HepG2 (cell line): Measurements from ENCODE around the gene NARF. TPM values are rescaled to one million over a fixed set of nuclear protein-coding genes. Genes with fewer than 3 reads are reported as not detected.

Source experiments
- GATAD2A ChIP-seq: IDR thresholded peaks from 2 replicates; pipeline ENCODE4 v1.6.1; 2016
- HOXA3 ChIP-seq: sonication (generic); formaldehyde crosslinking; IDR thresholded peaks from 2 replicates; pipeline ENCODE4 v1.5.0; 2020; ENCODE audit warnings: missing genetic modification reagents
- NAIF1 ChIP-seq: sonication (generic); formaldehyde crosslinking; IDR thresholded peaks from 2 replicates; pipeline ENCODE4 v1.5.0; 2020; ENCODE audit warnings: mild to moderate bottlenecking, missing genetic modification reagents, borderline replicate concordance
- TCF7 ChIP-seq: sonication (generic); IDR thresholded peaks from 2 replicates; pipeline ENCODE4 v1.6.1; 2016; ENCODE audit warnings: antibody characterized with exemption, low read depth
- TRIM24 ChIP-seq: sonication (generic); formaldehyde crosslinking; IDR thresholded peaks from 2 replicates; pipeline ENCODE4 v1.8.0; 2022; ENCODE audit warnings: mild to moderate bottlenecking, missing genetic modification reagents
- ZNF121 ChIP-seq: sonication (generic); formaldehyde crosslinking; IDR thresholded peaks from 2 replicates; pipeline ENCODE4 v1.5.0; 2020; ENCODE audit warnings: mild to moderate bottlenecking, missing genetic modification reagents
- ZNF20 ChIP-seq: sonication (generic); formaldehyde crosslinking; IDR thresholded peaks from 2 replicates; pipeline ENCODE4 v1.4.0; 2020; ENCODE audit warnings: mild to moderate bottlenecking, moderate library complexity, missing genetic modification reagents
- ZNF33B ChIP-seq: sonication (generic); formaldehyde crosslinking; IDR thresholded peaks from 2 replicates; pipeline ENCODE4 v1.5.1; 2020; ENCODE audit warnings: mild to moderate bottlenecking, missing genetic modification reagents
- ZNF562 ChIP-seq: sonication (generic); formaldehyde crosslinking; IDR thresholded peaks from 2 replicates; pipeline ENCODE4 v1.8.0; 2022; ENCODE audit warnings: missing genetic modification reagents, borderline replicate concordance
- polyA plus RNA-seq, 8 experiments: library from polyadenylated mRNA; depleted of rRNA in 3 of 8; stranded (reverse) in 7 of 8; unstranded in 1 of 8; fragments of >200 nt; fragmentation: Illumina TruSeq in 4 of 8; extraction: Trizol in 4 of 8; gene quantifications; 2 replicates each; pipeline versions ENCODE4 v1.2.1 to v1.2.3, GENCODE V29; 2011 to 2016; ENCODE audit warnings: low read depth in 4 of 8, missing spikeins in 1 of 8, mixed read lengths in 1 of 8; ENCODE audit not compliant: insufficient read depth in 1 of 8
- total RNA-seq, 5 experiments: library from RNA; depleted of rRNA; stranded (reverse); fragments of >200 nt; fragmentation: Illumina TruSeq; extraction: Trizol; gene quantifications; 2 replicates each; pipeline ENCODE4 v1.2.3, GENCODE V29; 2016; ENCODE audit warnings: low read depth in 1 of 5
- TF ChIP-seq, protein P1 (sequence below): sonication (generic); formaldehyde crosslinking; IDR thresholded peaks from 2 replicates; pipeline ENCODE4 v1.4.0; 2020; ENCODE audit warnings: mild to moderate bottlenecking, missing genetic modification reagents
- TF ChIP-seq, protein P2 (sequence below): sonication (generic); formaldehyde crosslinking; IDR thresholded peaks from 2 replicates; pipeline ENCODE4 v1.5.0; 2020; ENCODE audit warnings: mild to moderate bottlenecking, missing genetic modification reagents
- TF ChIP-seq, protein P3 (sequence below): sonication (generic); formaldehyde crosslinking; conservative IDR thresholded peaks from 2 replicates; pipeline ENCODE4 v1.8.0; 2022; ENCODE audit warnings: low read depth, missing genetic modification reagents
- TF ChIP-seq, protein P4 (sequence below): sonication (generic); formaldehyde crosslinking; IDR thresholded peaks from 2 replicates; pipeline ENCODE4 v1.8.1; 2023; ENCODE audit warnings: mild to moderate bottlenecking, missing genetic modification reagents, borderline replicate concordance
- TF ChIP-seq, protein P5 (sequence below): sonication (generic); formaldehyde crosslinking; IDR thresholded peaks from 2 replicates; pipeline ENCODE4 v1.4.0; 2020; ENCODE audit warnings: missing genetic modification reagents
- TF ChIP-seq, protein P6 (sequence below): sonication (generic); formaldehyde crosslinking; IDR thresholded peaks from one replicate; pipeline ENCODE4 v1.5.1; 2020; ENCODE audit warnings: mild to moderate bottlenecking, missing genetic modification reagents; ENCODE audit errors: not compliant biosample characterization

The NARF gene
- total and polyA plus RNA-seq, 2 of the 13 experiments (the other 11 are each of a cell fraction or from before 2014, with no cell fraction given), result 61.1 to 144 TPM

DNA sequence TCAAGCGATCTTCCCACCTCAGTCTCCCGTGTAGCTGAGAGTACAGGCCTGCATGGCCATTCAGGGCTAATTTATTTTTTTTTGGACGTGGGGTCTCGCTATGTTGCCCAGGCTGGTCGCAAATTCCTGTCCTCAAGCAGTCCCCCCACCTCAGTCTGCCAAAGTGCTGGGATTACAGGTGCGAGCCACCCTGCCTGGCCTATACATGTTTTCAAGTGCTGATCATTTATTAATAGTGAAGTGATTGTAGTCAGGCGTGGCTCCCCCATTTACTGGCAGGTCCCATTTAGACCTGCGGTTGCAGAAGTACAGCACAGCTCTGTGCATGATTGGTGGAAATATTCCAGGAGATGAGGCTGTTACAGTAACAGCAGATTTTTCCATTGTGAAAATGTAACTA, 69.4 kb downstream of the NARF start (continued):
- TF ChIP-seq, protein P1, sequence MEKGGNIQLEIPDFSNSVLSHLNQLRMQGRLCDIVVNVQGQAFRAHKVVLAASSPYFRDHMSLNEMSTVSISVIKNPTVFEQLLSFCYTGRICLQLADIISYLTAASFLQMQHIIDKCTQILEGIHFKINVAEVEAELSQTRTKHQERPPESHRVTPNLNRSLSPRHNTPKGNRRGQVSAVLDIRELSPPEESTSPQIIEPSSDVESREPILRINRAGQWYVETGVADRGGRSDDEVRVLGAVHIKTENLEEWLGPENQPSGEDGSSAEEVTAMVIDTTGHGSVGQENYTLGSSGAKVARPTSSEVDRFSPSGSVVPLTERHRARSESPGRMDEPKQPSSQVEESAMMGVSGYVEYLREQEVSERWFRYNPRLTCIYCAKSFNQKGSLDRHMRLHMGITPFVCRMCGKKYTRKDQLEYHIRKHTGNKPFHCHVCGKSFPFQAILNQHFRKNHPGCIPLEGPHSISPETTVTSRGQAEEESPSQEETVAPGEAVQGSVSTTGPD (CRISPR knock-in tag), result no peak
- TF ChIP-seq ZNF20 (CRISPR knock-in tag) (no peak), TRIM24 (CRISPR knock-in tag) (no peak), ZNF121 (CRISPR knock-in tag) (peak; percentile 99), ZNF33B (CRISPR knock-in tag) (no peak), GATAD2A (no peak), TCF7 (no peak), ZNF562 (no peak), NAIF1 (CRISPR knock-in tag) (no peak), HOXA3 (CRISPR knock-in tag) (no peak)
- TF ChIP-seq, protein P2, sequence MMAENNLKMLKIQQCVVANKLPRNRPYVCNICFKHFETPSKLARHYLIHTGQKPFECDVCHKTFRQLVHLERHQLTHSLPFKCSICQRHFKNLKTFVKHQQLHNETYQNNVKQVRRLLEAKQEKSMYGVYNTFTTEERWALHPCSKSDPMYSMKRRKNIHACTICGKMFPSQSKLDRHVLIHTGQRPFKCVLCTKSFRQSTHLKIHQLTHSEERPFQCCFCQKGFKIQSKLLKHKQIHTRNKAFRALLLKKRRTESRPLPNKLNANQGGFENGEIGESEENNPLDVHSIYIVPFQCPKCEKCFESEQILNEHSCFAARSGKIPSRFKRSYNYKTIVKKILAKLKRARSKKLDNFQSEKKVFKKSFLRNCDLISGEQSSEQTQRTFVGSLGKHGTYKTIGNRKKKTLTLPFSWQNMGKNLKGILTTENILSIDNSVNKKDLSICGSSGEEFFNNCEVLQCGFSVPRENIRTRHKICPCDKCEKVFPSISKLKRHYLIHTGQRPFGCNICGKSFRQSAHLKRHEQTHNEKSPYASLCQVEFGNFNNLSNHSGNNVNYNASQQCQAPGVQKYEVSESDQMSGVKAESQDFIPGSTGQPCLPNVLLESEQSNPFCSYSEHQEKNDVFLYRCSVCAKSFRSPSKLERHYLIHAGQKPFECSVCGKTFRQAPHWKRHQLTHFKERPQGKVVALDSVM (CRISPR knock-in tag), result no peak
- TF ChIP-seq, protein P3, sequence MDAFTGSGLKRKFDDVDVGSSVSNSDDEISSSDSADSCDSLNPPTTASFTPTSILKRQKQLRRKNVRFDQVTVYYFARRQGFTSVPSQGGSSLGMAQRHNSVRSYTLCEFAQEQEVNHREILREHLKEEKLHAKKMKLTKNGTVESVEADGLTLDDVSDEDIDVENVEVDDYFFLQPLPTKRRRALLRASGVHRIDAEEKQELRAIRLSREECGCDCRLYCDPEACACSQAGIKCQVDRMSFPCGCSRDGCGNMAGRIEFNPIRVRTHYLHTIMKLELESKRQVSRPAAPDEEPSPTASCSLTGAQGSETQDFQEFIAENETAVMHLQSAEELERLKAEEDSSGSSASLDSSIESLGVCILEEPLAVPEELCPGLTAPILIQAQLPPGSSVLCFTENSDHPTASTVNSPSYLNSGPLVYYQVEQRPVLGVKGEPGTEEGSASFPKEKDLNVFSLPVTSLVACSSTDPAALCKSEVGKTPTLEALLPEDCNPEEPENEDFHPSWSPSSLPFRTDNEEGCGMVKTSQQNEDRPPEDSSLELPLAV, result no peak
- TF ChIP-seq, protein P4, sequence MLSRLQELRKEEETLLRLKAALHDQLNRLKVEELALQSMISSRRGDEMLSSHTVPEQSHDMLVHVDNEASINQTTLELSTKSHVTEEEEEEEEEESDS, result no peak
- TF ChIP-seq, protein P5, sequence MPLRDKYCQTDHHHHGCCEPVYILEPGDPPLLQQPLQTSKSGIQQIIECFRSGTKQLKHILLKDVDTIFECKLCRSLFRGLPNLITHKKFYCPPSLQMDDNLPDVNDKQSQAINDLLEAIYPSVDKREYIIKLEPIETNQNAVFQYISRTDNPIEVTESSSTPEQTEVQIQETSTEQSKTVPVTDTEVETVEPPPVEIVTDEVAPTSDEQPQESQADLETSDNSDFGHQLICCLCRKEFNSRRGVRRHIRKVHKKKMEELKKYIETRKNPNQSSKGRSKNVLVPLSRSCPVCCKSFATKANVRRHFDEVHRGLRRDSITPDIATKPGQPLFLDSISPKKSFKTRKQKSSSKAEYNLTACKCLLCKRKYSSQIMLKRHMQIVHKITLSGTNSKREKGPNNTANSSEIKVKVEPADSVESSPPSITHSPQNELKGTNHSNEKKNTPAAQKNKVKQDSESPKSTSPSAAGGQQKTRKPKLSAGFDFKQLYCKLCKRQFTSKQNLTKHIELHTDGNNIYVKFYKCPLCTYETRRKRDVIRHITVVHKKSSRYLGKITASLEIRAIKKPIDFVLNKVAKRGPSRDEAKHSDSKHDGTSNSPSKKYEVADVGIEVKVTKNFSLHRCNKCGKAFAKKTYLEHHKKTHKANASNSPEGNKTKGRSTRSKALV (CRISPR knock-in tag), result no peak
- TF ChIP-seq, protein P6, sequence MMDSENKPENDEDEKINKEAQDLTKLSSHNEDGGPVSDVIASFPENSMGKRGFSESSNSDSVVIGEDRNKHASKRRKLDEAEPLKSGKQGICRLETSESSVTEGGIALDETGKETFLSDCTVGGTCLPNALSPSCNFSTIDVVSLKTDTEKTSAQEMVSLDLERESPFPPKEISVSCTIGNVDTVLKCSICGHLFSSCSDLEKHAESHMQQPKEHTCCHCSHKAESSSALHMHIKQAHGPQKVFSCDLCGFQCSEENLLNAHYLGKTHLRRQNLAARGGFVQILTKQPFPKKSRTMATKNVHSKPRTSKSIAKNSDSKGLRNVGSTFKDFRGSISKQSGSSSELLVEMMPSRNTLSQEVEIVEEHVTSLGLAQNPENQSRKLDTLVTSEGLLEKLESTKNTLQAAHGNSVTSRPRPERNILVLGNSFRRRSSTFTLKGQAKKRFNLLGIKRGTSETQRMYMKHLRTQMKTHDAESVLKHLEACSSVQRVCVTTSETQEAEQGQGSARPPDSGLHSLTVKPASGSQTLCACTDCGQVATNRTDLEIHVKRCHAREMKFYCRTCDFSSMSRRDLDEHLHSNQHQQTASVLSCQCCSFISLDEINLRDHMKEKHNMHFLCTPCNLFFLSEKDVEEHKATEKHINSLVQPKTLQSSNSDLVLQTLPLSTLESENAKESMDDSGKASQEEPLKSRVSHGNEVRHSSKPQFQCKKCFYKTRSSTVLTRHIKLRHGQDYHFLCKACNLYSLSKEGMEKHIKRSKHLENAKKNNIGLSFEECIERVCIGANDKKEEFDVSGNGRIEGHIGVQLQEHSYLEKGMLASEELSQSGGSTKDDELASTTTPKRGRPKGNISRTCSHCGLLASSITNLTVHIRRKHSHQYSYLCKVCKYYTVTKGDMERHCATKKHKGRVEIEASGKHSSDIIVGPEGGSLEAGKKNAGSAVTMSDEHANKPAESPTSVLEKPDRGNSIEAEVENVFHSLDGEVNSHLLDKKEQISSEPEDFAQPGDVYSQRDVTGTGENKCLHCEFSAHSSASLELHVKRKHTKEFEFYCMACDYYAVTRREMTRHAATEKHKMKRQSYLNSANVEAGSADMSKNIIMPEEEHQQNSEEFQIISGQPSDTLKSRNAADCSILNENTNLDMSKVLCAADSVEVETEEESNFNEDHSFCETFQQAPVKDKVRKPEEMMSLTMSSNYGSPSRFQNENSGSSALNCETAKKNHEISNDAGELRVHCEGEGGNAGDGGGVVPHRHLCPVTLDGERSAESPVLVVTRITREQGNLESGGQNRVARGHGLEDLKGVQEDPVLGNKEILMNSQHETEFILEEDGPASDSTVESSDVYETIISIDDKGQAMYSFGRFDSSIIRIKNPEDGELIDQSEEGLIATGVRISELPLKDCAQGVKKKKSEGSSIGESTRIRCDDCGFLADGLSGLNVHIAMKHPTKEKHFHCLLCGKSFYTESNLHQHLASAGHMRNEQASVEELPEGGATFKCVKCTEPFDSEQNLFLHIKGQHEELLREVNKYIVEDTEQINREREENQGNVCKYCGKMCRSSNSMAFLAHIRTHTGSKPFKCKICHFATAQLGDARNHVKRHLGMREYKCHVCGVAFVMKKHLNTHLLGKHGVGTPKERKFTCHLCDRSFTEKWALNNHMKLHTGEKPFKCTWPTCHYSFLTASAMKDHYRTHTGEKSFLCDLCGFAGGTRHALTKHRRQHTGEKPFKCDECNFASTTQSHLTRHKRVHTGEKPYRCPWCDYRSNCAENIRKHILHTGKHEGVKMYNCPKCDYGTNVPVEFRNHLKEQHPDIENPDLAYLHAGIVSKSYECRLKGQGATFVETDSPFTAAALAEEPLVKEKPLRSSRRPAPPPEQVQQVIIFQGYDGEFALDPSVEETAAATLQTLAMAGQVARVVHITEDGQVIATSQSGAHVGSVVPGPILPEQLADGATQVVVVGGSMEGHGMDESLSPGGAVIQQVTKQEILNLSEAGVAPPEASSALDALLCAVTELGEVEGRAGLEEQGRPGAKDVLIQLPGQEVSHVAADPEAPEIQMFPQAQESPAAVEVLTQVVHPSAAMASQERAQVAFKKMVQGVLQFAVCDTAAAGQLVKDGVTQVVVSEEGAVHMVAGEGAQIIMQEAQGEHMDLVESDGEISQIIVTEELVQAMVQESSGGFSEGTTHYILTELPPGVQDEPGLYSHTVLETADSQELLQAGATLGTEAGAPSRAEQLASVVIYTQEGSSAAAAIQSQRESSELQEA, result no peak
